Fibroblast of lung (primary cell): ENCODE measurements around the gene CHFR. TPM values are rescaled to one million over a fixed set of nuclear protein-coding genes. Genes with fewer than 3 reads are reported as not detected.

ENCODE experiments used
- DNase-seq, 2 donors: peaks; one replicate each; pipeline versions ENCODE4 v3.0.0 to v3.0.0-alpha.2; 2010; ENCODE audit warnings: low read depth in 2 of 2
- H2AFZ ChIP-seq: 2 replicates; pipeline ENCODE4 v1.5.1; 2012; ENCODE audit warnings: low read length, control low read depth, inconsistent platforms
- H3K27ac ChIP-seq: 2 replicates; pipeline ENCODE4 v1.5.1; 2011; ENCODE audit warnings: low read length, control low read depth; ENCODE audit not compliant: insufficient read depth
- H3K27me3 ChIP-seq: 2 replicates; pipeline ENCODE4 v1.5.1; 2011; ENCODE audit warnings: mild to moderate bottlenecking, low read length; ENCODE audit not compliant: control insufficient read depth, insufficient read depth
- H3K36me3 ChIP-seq: 2 replicates; pipeline ENCODE4 v1.5.1; 2011; ENCODE audit warnings: low read length; ENCODE audit not compliant: control insufficient read depth, insufficient read depth
- H3K4me1 ChIP-seq: 2 replicates; pipeline ENCODE4 v1.5.1; 2011; ENCODE audit warnings: low read length; ENCODE audit not compliant: control insufficient read depth, insufficient read depth; ENCODE audit errors: extremely low read depth
- H3K4me2 ChIP-seq: 2 replicates; pipeline ENCODE4 v1.5.1; 2011; ENCODE audit warnings: low read length, control low read depth; ENCODE audit not compliant: insufficient read depth; ENCODE audit errors: extremely low read depth
- H3K4me3 ChIP-seq, 4 experiments: fragments of 200-600 bp in 1 of 4; sonication (generic) in 1 of 4; replicated peaks in 1 of 4; 2 replicates each; pipeline ENCODE4 v1.5.1; 2011 to 2016; ENCODE audit warnings: low read length in 4 of 4, low read depth in 3 of 4, mild to moderate bottlenecking in 3 of 4, control low read depth in 2 of 4, inconsistent platforms in 1 of 4, mixed read lengths in 1 of 4; ENCODE audit not compliant: insufficient read depth in 1 of 4; ENCODE audit errors: control extremely low read depth in 1 of 4
- H3K79me2 ChIP-seq: 2 replicates; pipeline ENCODE4 v1.5.1; 2012; ENCODE audit warnings: mild to moderate bottlenecking, low read length, inconsistent platforms; ENCODE audit not compliant: control insufficient read depth, insufficient read depth
- H3K9ac ChIP-seq: 2 replicates; pipeline ENCODE4 v1.5.1; 2011; ENCODE audit warnings: mild to moderate bottlenecking, low read length, control low read depth; ENCODE audit not compliant: insufficient read depth
- H3K9me3 ChIP-seq: 2 replicates; pipeline ENCODE4 v1.5.1; 2012; ENCODE audit warnings: low read depth, low read length; ENCODE audit not compliant: control insufficient read depth, insufficient read depth
- H4K20me1 ChIP-seq: 2 replicates; pipeline ENCODE4 v1.5.1; 2011; ENCODE audit warnings: low read length; ENCODE audit not compliant: control insufficient read depth, insufficient read depth; ENCODE audit errors: extremely low read depth
- EZH2 ChIP-seq: IDR thresholded peaks from 2 replicates; pipeline ENCODE4 v1.5.1; 2012; ENCODE audit warnings: low read length, control low read depth, mild to moderate bottlenecking; ENCODE audit errors: missing control alignments
- polyA plus RNA-seq, 2 donors: library from polyadenylated mRNA; depleted of rRNA in 1 of 2; stranded (reverse) in 1 of 2; unstranded in 1 of 2; fragments of >200 nt; gene quantifications; 2 replicates each; pipeline ENCODE4 v1.2.1, GENCODE V29; 2011 to 2012; ENCODE audit warnings: missing spikeins in 1 of 2
- total RNA-seq: library from RNA; depleted of rRNA; stranded (reverse); fragments of >200 nt; gene quantifications from 2 replicates; pipeline ENCODE4 v1.2.1, GENCODE V29; 2014
- TF ChIP-seq, protein P1 (sequence below), 2 donors: IDR thresholded peaks in 1 of 2; conservative IDR thresholded peaks in 1 of 2; 1 replicate in 1 of 2; 2 replicates in 1 of 2; pipeline ENCODE4 v1.5.1; 2011 to 2012; ENCODE audit warnings: low read length in 2 of 2, control low read depth in 1 of 2, inconsistent platforms in 1 of 2, low read depth in 1 of 2, mild to moderate bottlenecking in 1 of 2

Gene CHFR
- total and polyA plus RNA-seq, 2 donors (not counting 1 experiment from before 2014, with no cell fraction given), result 24.3 to 28.2 TPM

DNA sequence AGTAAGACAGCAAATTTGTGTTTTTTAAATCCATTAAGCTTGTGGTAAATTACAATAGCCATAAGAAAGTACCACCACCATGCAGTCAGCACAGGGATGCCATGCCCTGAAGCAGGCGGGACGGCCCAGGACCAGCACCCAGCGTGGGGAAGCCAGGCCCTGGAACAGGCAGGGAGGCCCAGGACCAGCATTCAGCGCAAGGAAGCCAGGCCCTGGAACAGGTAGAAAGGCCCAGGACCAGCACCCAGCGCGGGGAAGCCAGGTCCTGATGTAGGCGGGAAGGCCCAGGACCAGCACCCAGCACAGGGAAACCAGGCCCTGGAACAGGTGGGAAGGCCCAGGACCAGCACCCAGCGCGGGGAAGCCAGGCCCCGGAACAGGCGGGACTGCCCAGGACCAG lies 13.2 kb downstream of the CHFR start:
- no peaks in the 10 kb centered on the region for H3K4me1 ChIP-seq
- TF ChIP-seq, protein P1, sequence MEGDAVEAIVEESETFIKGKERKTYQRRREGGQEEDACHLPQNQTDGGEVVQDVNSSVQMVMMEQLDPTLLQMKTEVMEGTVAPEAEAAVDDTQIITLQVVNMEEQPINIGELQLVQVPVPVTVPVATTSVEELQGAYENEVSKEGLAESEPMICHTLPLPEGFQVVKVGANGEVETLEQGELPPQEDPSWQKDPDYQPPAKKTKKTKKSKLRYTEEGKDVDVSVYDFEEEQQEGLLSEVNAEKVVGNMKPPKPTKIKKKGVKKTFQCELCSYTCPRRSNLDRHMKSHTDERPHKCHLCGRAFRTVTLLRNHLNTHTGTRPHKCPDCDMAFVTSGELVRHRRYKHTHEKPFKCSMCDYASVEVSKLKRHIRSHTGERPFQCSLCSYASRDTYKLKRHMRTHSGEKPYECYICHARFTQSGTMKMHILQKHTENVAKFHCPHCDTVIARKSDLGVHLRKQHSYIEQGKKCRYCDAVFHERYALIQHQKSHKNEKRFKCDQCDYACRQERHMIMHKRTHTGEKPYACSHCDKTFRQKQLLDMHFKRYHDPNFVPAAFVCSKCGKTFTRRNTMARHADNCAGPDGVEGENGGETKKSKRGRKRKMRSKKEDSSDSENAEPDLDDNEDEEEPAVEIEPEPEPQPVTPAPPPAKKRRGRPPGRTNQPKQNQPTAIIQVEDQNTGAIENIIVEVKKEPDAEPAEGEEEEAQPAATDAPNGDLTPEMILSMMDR (conservative IDR thresholded peaks at IDR 0.05 in 1 of 2, IDR thresholded peaks at IDR 0.05 in 1 of 2; ENCODE audit: low read depth in 1 of 2, low read length in 2 of 2), result no peak
- no peak for TF ChIP-seq EZH2
- no peak overlapping the region for H3K4me3 ChIP-seq
- no peak overlapping the region for H2AFZ ChIP-seq
- no peak overlapping the region for H3K9ac ChIP-seq
- H3K27me3 ChIP-seq, result no peaks in the 10 kb centered on the region
- no peak overlapping the region for H3K27ac ChIP-seq
- no peaks in the 10 kb centered on the region for H4K20me1 ChIP-seq
- H3K79me2 ChIP-seq, result peaks cover 5% of the 10 kb centered on the region
- H3K9me3 ChIP-seq, result no peaks in the 10 kb centered on the region
- peaks cover 21% of the 10 kb centered on the region for H3K36me3 ChIP-seq
- no peak overlapping the region for H3K4me2 ChIP-seq
- no peak for DNase-seq

DNA sequence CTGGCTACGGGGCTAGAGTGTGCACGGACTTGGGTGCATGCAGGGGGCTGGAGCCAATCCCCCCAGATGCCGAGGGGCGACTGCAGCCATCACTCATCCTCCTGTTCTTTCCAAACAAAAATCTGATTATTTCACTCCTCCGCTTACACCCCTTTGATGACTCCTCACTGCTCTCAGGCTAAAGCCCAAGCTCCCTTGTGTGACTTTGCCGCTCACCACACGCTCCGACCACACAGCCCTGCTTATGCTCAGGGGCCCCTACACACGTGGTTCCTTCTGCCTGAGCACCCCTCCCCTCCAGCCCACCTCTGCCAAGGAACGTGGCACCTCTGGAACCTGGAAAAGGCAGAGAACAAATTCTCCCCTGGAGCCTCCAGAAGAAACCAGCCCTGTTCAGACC lies 13.7 kb downstream of the CHFR start:
- TF ChIP-seq EZH2, result no peak
- no peak overlapping the region for H3K9ac ChIP-seq
- no peak overlapping the region for H3K4me3 ChIP-seq
- DNase-seq, result no peak
- no peaks in the 10 kb centered on the region for H3K27me3 ChIP-seq
- no peak overlapping the region for H2AFZ ChIP-seq
- peaks cover 4% of the 10 kb centered on the region for H3K79me2 ChIP-seq
- no peaks in the 10 kb centered on the region for H4K20me1 ChIP-seq
- H3K4me1 ChIP-seq, result no peaks in the 10 kb centered on the region
- H3K9me3 ChIP-seq, result no peaks in the 10 kb centered on the region
- peaks cover 21% of the 10 kb centered on the region for H3K36me3 ChIP-seq
- H3K27ac ChIP-seq, result no peak overlapping the region
- no peak overlapping the region for H3K4me2 ChIP-seq

DNA sequence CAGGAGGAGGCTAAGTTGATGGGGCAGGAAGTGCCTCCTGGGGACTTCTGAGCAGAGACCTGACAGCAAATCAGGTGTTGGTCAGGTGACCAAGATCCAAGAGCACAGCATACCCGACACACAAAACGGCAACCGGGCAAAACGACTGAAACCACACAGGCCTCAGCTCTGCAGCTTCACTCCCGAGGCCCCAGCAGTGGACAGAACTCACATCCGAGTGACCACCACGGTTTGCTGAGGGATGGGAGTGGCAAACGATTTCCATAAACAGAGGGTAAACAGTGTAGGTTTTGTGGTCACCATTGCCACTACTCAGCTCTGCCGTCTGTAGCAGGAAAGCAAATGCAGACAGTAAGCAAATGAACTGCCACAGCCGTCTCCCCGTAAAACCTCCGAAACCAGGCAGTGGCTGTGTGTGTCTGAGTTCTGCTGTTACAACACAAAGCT lies 14.4 kb downstream of the CHFR start:
- TF ChIP-seq, protein P1 (conservative IDR thresholded peaks at IDR 0.05 in 1 of 2, IDR thresholded peaks at IDR 0.05 in 1 of 2; ENCODE audit: low read depth in 1 of 2, low read length in 2 of 2), result no peak
- Histone ChIP-seq H3K27me3 (no peaks in the 10 kb centered on the region), H3K4me3 (no peak overlapping the region), H3K4me2 (no peak overlapping the region), H3K9ac (no peak overlapping the region), H3K9me3 (no peaks in the 10 kb centered on the region), H3K4me1 (no peaks in the 10 kb centered on the region), H3K79me2 (peaks cover 4% of the 10 kb centered on the region), H3K36me3 (peaks cover 21% of the 10 kb centered on the region), H3K27ac (no peak overlapping the region), H4K20me1 (no peaks in the 10 kb centered on the region), H2AFZ (no peak overlapping the region)
- no peak for DNase-seq
